Ovary (tissue), 3 donors: ENCODE results near the gene CORO1C.

ENCODE experiments used
- POLR2A ChIP-seq: fragments of 450-650 bp; IDR thresholded peaks from one replicate; pipeline ENCODE4 v1.6.1; 2017; ENCODE audit warnings: antibody characterized with exemption, mild to moderate bottlenecking, moderate library complexity
- TF ChIP-seq, protein P1 (sequence below), 3 donors: fragments of 450-650 bp in 2 of 3; fragments of 200-600 bp in 1 of 3; IDR thresholded peaks; one replicate each; pipeline versions ENCODE4 v1.5.1 to v1.8.0; 2016 to 2022; ENCODE audit warnings: antibody characterized with exemption in 3 of 3, mild to moderate bottlenecking in 1 of 3
- donor health status: DM: no; HTN: no; CAD: no.

- TF ChIP-seq, protein P1, sequence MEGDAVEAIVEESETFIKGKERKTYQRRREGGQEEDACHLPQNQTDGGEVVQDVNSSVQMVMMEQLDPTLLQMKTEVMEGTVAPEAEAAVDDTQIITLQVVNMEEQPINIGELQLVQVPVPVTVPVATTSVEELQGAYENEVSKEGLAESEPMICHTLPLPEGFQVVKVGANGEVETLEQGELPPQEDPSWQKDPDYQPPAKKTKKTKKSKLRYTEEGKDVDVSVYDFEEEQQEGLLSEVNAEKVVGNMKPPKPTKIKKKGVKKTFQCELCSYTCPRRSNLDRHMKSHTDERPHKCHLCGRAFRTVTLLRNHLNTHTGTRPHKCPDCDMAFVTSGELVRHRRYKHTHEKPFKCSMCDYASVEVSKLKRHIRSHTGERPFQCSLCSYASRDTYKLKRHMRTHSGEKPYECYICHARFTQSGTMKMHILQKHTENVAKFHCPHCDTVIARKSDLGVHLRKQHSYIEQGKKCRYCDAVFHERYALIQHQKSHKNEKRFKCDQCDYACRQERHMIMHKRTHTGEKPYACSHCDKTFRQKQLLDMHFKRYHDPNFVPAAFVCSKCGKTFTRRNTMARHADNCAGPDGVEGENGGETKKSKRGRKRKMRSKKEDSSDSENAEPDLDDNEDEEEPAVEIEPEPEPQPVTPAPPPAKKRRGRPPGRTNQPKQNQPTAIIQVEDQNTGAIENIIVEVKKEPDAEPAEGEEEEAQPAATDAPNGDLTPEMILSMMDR (IDR thresholded peaks at IDR 0.05), result no peak
- no peak for TF ChIP-seq POLR2A
Observed at GRCh38 chr12:108645686-108646599, 85.4 kb downstream of the CORO1C start.
